Measurements from ENCODE around the gene POMT2.

GRCh38 chr14:77271113-77271710, 49.5 kb downstream of the POMT2 start, which contains the start of gene NGB:
- TF ChIP-seq POLR2A (IDR thresholded peaks at IDR 0.05): no peak
- no peak for TF ChIP-seq CTCF (IDR thresholded peaks at IDR 0.05)
- no peak for TF ChIP-seq POLR2AphosphoS5 (IDR thresholded peaks at IDR 0.05)
